ENCODE results near the gene THBS3.

THBS3 gene

DNA sequence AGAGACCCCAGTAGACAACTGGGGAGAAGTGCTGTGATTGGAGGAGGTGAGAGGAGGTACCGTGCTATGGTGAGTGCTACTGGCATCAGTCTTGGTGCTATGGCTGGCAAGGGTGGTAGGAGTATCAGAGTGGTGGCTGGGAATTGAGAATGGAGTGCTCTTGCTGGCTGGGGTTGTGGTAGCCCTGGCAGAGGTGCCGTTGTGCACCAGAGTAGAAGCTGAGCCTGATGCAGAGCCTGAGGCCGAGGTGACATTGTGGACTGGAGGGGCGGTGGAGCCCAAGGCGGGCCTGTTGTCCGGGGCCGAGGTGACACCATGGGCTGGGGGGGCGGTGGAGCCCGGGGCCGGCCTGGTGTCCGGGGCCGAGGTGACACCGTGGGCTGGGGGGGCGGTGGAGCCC is 19.4 kb downstream of the THBS3 start:
- H3K36me3 ChIP-seq (ENCODE audit: control insufficient read depth in 4 of 4, insufficient read depth in 4 of 4, low read length in 3 of 4) = peaks cover 0 to 14% (median 1%) of the 10 kb centered on the region in 4 experiments
- ChIA-PET CTCF (interaction anchor here (1.2 kb wide), 1 partner anchor 11 kb away, joined by 4 read pairs; no protein-coding TSS in a partner anchor), POLR2A (no interaction called here)
- 98% methylated on average over 5 of the region's 14 CpGs for WGBS (ENCODE audit: insufficient coverage)
- H3K4me3 ChIP-seq (ENCODE audit: control insufficient read depth in 1 of 7, extremely low read depth in 1 of 7, insufficient read depth in 4 of 7, low read depth in 2 of 7, low read length in 6 of 7) = no peak overlapping the region
- no peaks in the 10 kb centered on the region for H3K9me3 ChIP-seq (ENCODE audit: control extremely low read depth in 1 of 5, control insufficient read depth in 4 of 5, insufficient read depth in 2 of 5, low read depth in 1 of 5, low read length in 4 of 5)
- H3K27ac ChIP-seq (ENCODE audit: insufficient read depth in 1 of 2, low read depth in 1 of 2, low read length in 2 of 2, poor library complexity in 1 of 2, severe bottlenecking in 2 of 2) = no peak overlapping the region
- H3K27me3 ChIP-seq (replicated peaks in 2 of 5; ENCODE audit: control insufficient read depth in 4 of 5, insufficient read depth in 5 of 5, low read length in 4 of 5) = no peaks in the 10 kb centered on the region
- peaks cover 0 to 19% (median 12%) of the 10 kb centered on the region in 4 experiments for H3K4me1 ChIP-seq (ENCODE audit: control extremely low read depth in 1 of 4, control insufficient read depth in 4 of 4, insufficient read depth in 4 of 4, low read length in 3 of 4)
- DNase-seq = no peak

DNA sequence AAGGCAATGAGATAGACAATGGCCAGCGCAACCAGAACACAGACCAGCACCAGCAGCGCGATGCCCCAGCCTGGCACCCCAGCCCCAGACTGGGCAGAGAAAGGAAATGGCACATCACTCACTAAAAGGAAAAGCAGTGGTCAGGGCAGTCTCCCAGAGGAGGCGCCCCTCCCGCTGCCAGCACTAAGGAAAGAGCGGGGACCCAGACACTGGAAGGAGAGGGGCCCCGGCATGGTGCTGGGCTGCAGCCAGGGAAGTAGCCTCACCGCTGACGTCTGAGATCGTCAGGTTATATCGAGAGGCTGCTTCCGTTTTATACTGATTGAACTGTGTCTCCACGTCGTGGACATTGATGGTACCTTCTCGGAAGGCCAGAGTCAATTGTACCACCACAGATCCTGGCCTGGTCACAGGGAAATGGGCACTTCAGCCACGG is 20.2 kb downstream of the THBS3 start:
- H3K4me1 ChIP-seq (ENCODE audit: control extremely low read depth in 1 of 4, control insufficient read depth in 4 of 4, insufficient read depth in 4 of 4, low read length in 3 of 4) = peaks cover 0 to 12% (median 5%) of the 10 kb centered on the region in 4 experiments
- 83% methylated on average over 14 of the region's 16 CpGs for WGBS (ENCODE audit: insufficient coverage)
- POLR2A ChIA-PET = no interaction called here
- H3K4me3 ChIP-seq (ENCODE audit: control insufficient read depth in 1 of 7, extremely low read depth in 1 of 7, insufficient read depth in 4 of 7, low read depth in 2 of 7, low read length in 6 of 7) = no peak overlapping the region
- CTCF ChIA-PET = interaction anchor here (1.2 kb wide), 1 partner anchor 10 kb away, joined by 4 read pairs; no protein-coding TSS in a partner anchor
- H3K9me3 ChIP-seq (ENCODE audit: control extremely low read depth in 1 of 5, control insufficient read depth in 4 of 5, insufficient read depth in 2 of 5, low read depth in 1 of 5, low read length in 4 of 5) = no peaks in the 10 kb centered on the region
- peaks cover 0 to 15% (median 1%) of the 10 kb centered on the region in 4 experiments for H3K36me3 ChIP-seq (ENCODE audit: control insufficient read depth in 4 of 4, insufficient read depth in 4 of 4, low read length in 3 of 4)
- no peak overlapping the region for H3K27ac ChIP-seq (ENCODE audit: insufficient read depth in 1 of 2, low read depth in 1 of 2, low read length in 2 of 2, poor library complexity in 1 of 2, severe bottlenecking in 2 of 2)
- no peak for DNase-seq
- no peaks in the 10 kb centered on the region for H3K27me3 ChIP-seq (replicated peaks in 2 of 5; ENCODE audit: control insufficient read depth in 4 of 5, insufficient read depth in 5 of 5, low read length in 4 of 5)

DNA sequence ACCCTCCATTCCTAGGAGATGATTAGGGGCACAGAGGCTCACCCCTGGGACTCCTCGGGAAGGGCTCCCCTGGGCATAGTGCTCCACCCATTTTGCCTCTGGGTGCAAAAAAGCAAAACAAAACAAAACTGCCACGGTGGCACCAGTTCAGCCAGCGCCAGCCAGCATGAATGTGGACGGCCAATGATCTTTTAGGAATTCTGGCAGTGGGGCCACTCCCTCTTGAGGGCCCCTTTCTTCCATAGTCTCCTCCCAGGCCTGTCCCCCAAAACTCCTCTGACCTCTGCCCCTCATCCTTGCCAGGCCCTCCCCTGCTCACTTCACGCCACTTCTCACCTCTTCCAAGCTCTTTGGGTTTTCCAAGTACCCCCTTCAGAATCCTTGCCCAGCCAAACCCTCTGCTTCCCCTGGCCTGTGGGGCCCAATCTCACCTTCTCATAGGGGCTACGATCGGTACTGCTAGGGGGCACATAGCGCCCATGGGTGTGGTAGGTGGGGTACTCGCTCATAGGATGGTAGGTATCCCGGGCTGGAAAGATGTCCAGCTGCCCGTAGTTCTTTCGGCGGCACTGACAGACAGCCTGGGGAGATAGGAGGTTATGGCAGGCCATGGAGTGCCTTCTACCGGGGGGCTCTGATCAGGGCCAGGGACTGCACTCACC is 20.8 kb downstream of the THBS3 start:
- Histone ChIP-seq H3K4me3 (ENCODE audit: control insufficient read depth in 1 of 7, extremely low read depth in 1 of 7, insufficient read depth in 4 of 7, low read depth in 2 of 7, low read length in 6 of 7) (no peak overlapping the region), H3K4me1 (ENCODE audit: control extremely low read depth in 1 of 4, control insufficient read depth in 4 of 4, insufficient read depth in 4 of 4, low read length in 3 of 4) (peaks cover 0 to 6% (median under 1%) of the 10 kb centered on the region in 4 experiments), H3K9me3 (ENCODE audit: control extremely low read depth in 1 of 5, control insufficient read depth in 4 of 5, insufficient read depth in 2 of 5, low read depth in 1 of 5, low read length in 4 of 5) (no peaks in the 10 kb centered on the region), H3K27me3 (replicated peaks in 2 of 5; ENCODE audit: control insufficient read depth in 4 of 5, insufficient read depth in 5 of 5, low read length in 4 of 5) (no peaks in the 10 kb centered on the region), H3K27ac (ENCODE audit: insufficient read depth in 1 of 2, low read depth in 1 of 2, low read length in 2 of 2, poor library complexity in 1 of 2, severe bottlenecking in 2 of 2) (no peak overlapping the region), H3K36me3 (ENCODE audit: control insufficient read depth in 4 of 4, insufficient read depth in 4 of 4, low read length in 3 of 4) (peaks cover 0 to 21% (median 1%) of the 10 kb centered on the region in 4 experiments)
- 86% methylated on average over 8 of the region's 14 CpGs for WGBS (ENCODE audit: insufficient coverage)
- DNase-seq = no peak
- ChIA-PET CTCF (interaction anchor here (1.2 kb wide), 1 partner anchor 9 kb away, joined by 4 read pairs; no protein-coding TSS in a partner anchor), POLR2A (no interaction called here)

DNA sequence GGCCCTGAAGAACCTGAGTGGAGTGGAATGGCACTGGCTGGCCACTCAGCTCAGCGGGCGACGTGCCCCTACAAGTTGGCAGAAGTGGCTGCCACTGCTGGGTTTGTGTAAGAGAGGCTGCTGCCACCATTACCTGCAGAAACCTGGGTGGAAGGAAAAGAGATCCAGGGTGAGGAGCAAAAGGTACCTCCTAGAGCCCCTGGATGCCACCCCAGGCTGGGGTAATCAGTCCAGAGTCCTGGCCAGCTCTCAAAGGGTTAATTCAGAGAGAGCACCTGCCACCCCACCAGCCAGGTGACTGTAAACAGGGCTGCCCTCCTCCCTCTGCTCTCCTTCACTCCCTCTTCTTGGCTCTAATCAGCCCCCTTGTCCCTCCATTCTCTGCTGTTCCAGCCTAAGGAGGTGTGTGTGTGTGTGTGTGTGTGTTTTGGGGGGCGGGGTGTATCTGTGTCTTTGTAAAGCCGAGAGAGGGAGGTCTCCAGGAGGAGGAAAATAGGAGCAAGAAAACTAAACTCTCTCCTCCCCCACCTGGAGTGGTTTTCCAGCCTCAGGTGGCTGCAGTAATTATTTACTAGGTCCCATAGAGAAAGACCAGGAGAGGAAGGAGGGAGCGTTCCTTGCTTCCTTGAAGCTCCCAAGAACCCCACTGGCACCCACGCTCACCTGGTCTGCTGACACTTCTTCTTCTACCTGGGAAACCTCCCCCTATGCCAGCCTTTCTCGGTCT is 21.5 kb downstream of the THBS3 start:
- no peaks in the 10 kb centered on the region for H3K27me3 ChIP-seq (replicated peaks in 2 of 5; ENCODE audit: control insufficient read depth in 4 of 5, insufficient read depth in 5 of 5, low read length in 4 of 5)
- no peaks in the 10 kb centered on the region for H3K9me3 ChIP-seq (ENCODE audit: control extremely low read depth in 1 of 5, control insufficient read depth in 4 of 5, insufficient read depth in 2 of 5, low read depth in 1 of 5, low read length in 4 of 5)
- H3K36me3 ChIP-seq (ENCODE audit: control insufficient read depth in 4 of 4, insufficient read depth in 4 of 4, low read length in 3 of 4) = peaks cover 0 to 28% (median 1%) of the 10 kb centered on the region in 4 experiments
- no peak overlapping the region for H3K4me3 ChIP-seq (ENCODE audit: control insufficient read depth in 1 of 7, extremely low read depth in 1 of 7, insufficient read depth in 4 of 7, low read depth in 2 of 7, low read length in 6 of 7)
- POLR2A ChIA-PET = no interaction called here
- 96% methylated on average over 2 of the region's 8 CpGs for WGBS (ENCODE audit: insufficient coverage)
- CTCF ChIA-PET = interaction anchor here (1.0 kb wide), 1 partner anchor 41 kb away, joined by 4 read pairs; no protein-coding TSS in a partner anchor
- peaks cover 0 to 5% (median 0%) of the 10 kb centered on the region in 4 experiments for H3K4me1 ChIP-seq (ENCODE audit: control extremely low read depth in 1 of 4, control insufficient read depth in 4 of 4, insufficient read depth in 4 of 4, low read length in 3 of 4)
- no peak overlapping the region for H3K27ac ChIP-seq (ENCODE audit: insufficient read depth in 1 of 2, low read depth in 1 of 2, low read length in 2 of 2, poor library complexity in 1 of 2, severe bottlenecking in 2 of 2)
- DNase-seq = no peak

DNA sequence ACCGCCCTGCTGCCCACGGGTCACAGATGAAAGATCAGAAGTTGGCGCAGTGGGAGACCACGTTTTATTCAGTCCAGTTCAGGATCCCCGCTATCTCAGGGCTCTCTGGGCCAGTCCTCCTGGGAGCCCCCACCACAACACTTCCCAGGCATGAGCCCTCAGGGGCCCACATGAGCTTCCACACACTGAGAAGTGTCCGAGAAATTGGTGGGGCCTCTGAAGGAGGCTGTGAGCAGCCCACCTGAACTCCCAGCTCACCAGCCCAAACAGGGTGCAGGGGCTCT is 22.0 kb downstream of the THBS3 start:
- no peaks in the 10 kb centered on the region for H3K9me3 ChIP-seq (ENCODE audit: control extremely low read depth in 1 of 5, control insufficient read depth in 4 of 5, insufficient read depth in 2 of 5, low read depth in 1 of 5, low read length in 4 of 5)
- no peak overlapping the region for H3K4me3 ChIP-seq (ENCODE audit: control insufficient read depth in 1 of 7, extremely low read depth in 1 of 7, insufficient read depth in 4 of 7, low read depth in 2 of 7, low read length in 6 of 7)
- DNase-seq = no peak
- CTCF ChIA-PET = interaction anchor here (1.0 kb wide), 2 partner anchors 8 to 41 kb away, joined by 4 read pairs; no protein-coding TSS in a partner anchor
- H3K27me3 ChIP-seq (replicated peaks in 2 of 5; ENCODE audit: control insufficient read depth in 4 of 5, insufficient read depth in 5 of 5, low read length in 4 of 5) = no peaks in the 10 kb centered on the region
- peaks cover 0 to 30% (median 1%) of the 10 kb centered on the region in 4 experiments for H3K36me3 ChIP-seq (ENCODE audit: control insufficient read depth in 4 of 4, insufficient read depth in 4 of 4, low read length in 3 of 4)
- H3K4me1 ChIP-seq (ENCODE audit: control extremely low read depth in 1 of 4, control insufficient read depth in 4 of 4, insufficient read depth in 4 of 4, low read length in 3 of 4) = peaks cover 0 to 5% (median 0%) of the 10 kb centered on the region in 4 experiments
- POLR2A ChIA-PET = no interaction called here
- 88% methylated on average over 5 of the region's 6 CpGs for WGBS (ENCODE audit: insufficient coverage)
- no peak overlapping the region for H3K27ac ChIP-seq (ENCODE audit: insufficient read depth in 1 of 2, low read depth in 1 of 2, low read length in 2 of 2, poor library complexity in 1 of 2, severe bottlenecking in 2 of 2)

DNA sequence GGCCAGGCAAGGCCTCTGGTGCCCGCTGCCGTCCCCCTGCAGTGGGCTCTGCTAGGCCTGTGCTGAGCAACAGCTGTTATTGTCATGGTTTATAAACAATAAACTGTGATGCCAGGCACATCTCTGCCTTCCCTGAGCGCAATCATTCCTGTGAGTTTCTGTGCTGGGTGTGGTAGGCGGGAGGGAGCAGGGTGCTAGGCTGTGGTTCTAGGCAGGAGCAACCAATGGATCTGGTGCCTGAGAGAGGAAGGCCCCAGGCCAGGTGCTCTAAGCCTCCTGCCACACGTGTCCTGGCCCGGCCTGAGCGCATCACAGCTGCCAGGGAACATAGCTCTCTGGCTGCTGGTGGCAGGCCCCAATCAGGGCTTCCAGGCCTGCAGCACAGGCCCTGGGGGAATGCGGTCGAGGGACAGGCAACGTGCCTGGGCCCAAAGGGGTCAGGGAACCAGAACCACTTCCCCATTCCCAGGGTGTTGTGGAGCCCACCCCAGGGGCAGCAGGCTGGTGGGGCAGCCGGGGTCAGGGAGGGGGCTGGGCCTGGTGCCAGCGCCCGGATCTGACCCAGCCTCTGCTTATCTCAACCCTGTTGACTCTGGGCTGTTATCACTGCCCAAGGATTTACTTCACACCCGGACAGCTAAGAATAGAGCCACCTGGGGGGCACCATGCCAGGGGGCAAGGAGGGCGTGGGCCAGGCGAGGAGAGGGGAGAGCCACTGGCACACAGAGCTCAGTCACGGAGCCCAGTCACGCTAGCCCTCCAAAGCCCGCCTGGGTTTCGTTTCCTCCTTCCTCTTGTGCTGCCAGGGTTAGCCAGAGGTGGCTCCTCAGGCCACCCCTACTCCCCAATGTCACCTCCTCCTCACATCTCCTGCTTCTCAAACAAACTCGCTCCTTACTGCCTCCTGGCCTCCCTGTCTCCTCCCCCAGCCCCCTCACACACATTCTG is 22.6 kb downstream of the THBS3 start:
- no peak overlapping the region for H3K27ac ChIP-seq (ENCODE audit: insufficient read depth in 1 of 2, low read depth in 1 of 2, low read length in 2 of 2, poor library complexity in 1 of 2, severe bottlenecking in 2 of 2)
- H3K36me3 ChIP-seq (ENCODE audit: control insufficient read depth in 4 of 4, insufficient read depth in 4 of 4, low read length in 3 of 4) = peaks cover 0 to 32% (median 1%) of the 10 kb centered on the region in 4 experiments
- peaks cover 0 to 5% (median 0%) of the 10 kb centered on the region in 4 experiments for H3K4me1 ChIP-seq (ENCODE audit: control extremely low read depth in 1 of 4, control insufficient read depth in 4 of 4, insufficient read depth in 4 of 4, low read length in 3 of 4)
- ChIA-PET POLR2A (no interaction called here), CTCF (interaction anchor here (1.0 to 2.0 kb wide), 4 partner anchors 9 to 42 kb away, joined by 4 to 6 read pairs (median 4); partner anchors contain the start of gene THBS3)
- H3K4me3 ChIP-seq (ENCODE audit: control insufficient read depth in 1 of 7, extremely low read depth in 1 of 7, insufficient read depth in 4 of 7, low read depth in 2 of 7, low read length in 6 of 7) = no peak overlapping the region
- no peaks in the 10 kb centered on the region for H3K27me3 ChIP-seq (replicated peaks in 2 of 5; ENCODE audit: control insufficient read depth in 4 of 5, insufficient read depth in 5 of 5, low read length in 4 of 5)
- peak in 2 of 3 donors; percentile 32 to 41 for DNase-seq
- WGBS (ENCODE audit: insufficient coverage) = 78% methylated on average over 14 of the region's 21 CpGs
- H3K9me3 ChIP-seq (ENCODE audit: control extremely low read depth in 1 of 5, control insufficient read depth in 4 of 5, insufficient read depth in 2 of 5, low read depth in 1 of 5, low read length in 4 of 5) = no peaks in the 10 kb centered on the region
